GM20000 (cell line): Measurements from ENCODE around the gene ACTR1B.
A peak's percentile ranks its signal among the peaks of the same experiment; 100 is the strongest.
"Not testable (repeated sequence)": the region's sequence is repeated elsewhere in the genome, so short reads cannot be mapped to it uniquely, and the experiment has no call there.

Experiments
- DNase-seq: peaks from one replicate; pipeline ENCODE4 v3.0.0; 2012; ENCODE audit warnings: low spot score
- CTCF ChIP-seq: IDR thresholded peaks from 2 replicates; pipeline ENCODE4 v1.5.1; 2012; ENCODE audit warnings: mild to moderate bottlenecking, control low read depth; ENCODE audit errors: extremely low read depth, missing control alignments

Gene ACTR1B

GRCh38 chr2:97663962-97664635 lies at the start of gene ACTR1B:
Gene ACTR1B (minus strand): TSS chr2:97664044. CDS start chr2:97663890, 154 bp downstream.
- peak; percentile 99 for DNase-seq
- TF ChIP-seq CTCF: peak; percentile 43

GRCh38 chr2:97712693-97713295 lies 49.0 kb upstream of the ACTR1B start:
- peak; percentile 6 for DNase-seq
- TF ChIP-seq CTCF: no peak

- not testable (repeated sequence) for DNase-seq
These were observed 48.3 kb upstream of the ACTR1B start for GRCh38 chr2:97712175-97712574.

- DNase-seq: no peak
- no peak for TF ChIP-seq CTCF
These were observed 47.5 kb upstream of the ACTR1B start for GRCh38 chr2:97711394-97711711.

- no peak for TF ChIP-seq CTCF
- no peak for DNase-seq
These were observed 44.8 kb upstream of the ACTR1B start for GRCh38 chr2:97708608-97709007.

- no peak for TF ChIP-seq CTCF
- no peak for DNase-seq
These were observed 44.2 kb upstream of the ACTR1B start for GRCh38 chr2:97708048-97708380.

GRCh38 chr2:97707362-97708047 lies 43.7 kb upstream of the ACTR1B start:
- no peak for DNase-seq

More at GRCh38 chr2:97707362-97708047, 43.7 kb upstream of the ACTR1B start:
- no peak for TF ChIP-seq CTCF
